GM18526 (cell line): ENCODE results near the gene EML3.
A peak's percentile ranks its signal among the peaks of the same experiment; 100 is the strongest.

Experiments
- POLR2A ChIP-seq: IDR thresholded peaks from 3 replicates; pipeline ENCODE4 v1.6.1; 2011; ENCODE audit not compliant: insufficient read length; ENCODE audit errors: extremely low read depth

The EML3 gene, protein sequence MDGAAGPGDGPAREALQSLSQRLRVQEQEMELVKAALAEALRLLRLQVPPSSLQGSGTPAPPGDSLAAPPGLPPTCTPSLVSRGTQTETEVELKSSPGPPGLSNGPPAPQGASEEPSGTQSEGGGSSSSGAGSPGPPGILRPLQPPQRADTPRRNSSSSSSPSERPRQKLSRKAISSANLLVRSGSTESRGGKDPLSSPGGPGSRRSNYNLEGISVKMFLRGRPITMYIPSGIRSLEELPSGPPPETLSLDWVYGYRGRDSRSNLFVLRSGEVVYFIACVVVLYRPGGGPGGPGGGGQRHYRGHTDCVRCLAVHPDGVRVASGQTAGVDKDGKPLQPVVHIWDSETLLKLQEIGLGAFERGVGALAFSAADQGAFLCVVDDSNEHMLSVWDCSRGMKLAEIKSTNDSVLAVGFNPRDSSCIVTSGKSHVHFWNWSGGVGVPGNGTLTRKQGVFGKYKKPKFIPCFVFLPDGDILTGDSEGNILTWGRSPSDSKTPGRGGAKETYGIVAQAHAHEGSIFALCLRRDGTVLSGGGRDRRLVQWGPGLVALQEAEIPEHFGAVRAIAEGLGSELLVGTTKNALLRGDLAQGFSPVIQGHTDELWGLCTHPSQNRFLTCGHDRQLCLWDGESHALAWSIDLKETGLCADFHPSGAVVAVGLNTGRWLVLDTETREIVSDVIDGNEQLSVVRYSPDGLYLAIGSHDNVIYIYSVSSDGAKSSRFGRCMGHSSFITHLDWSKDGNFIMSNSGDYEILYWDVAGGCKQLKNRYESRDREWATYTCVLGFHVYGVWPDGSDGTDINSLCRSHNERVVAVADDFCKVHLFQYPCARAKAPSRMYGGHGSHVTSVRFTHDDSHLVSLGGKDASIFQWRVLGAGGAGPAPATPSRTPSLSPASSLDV

DNA sequence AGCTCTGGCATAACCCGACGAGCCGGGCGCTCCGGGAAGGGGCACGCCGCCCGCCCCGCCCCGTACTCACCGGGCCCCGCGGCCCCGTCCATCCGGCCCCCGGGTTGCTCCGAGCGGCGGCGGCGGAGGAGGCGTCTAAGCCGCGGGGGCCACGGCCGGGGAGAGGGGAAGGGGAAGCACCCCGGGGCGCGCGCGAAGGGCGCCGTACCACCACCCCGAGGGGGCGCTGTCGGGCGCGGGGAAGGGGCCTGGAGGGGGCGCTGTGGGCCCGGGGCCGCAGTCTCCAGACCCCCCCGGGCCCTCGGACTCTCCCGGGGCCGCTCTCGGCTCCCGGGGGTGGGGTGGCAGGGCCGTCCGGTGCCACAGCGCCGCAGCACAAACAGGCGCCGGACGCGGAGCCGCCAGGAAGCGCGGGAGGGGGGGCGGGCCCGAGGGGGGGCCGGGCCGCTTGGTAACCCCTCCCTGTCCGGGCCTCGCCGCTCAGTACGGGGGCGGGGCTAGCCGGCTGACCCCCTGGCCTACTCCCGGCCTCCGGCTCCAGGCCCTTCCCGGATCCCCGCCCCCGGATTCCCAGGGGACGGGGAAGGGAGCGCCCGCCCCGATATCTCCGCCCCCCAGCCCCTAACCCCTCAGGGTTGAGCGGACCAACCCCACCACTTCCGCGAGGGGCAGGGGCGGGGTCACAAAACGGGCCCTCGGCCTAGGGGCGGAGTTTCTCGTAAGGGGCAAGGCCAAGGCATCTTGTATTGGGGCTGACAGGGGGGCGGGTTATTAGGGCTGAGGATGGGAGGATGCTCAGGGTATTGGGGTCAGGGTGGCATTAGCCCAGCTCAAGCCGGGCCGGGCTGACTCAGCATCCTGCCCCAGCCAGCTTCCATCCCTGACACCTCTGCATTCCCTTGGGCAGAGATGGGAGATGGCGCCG, at the start of gene EML3, which contains the start of gene ROM1:
TSS of gene EML3 (minus strand) at position 410 of the 925 bp plus-strand sequence. CDS start at position 92, 318 bp downstream.
TSS of gene ROM1 (plus strand) at position 892 of the 925 bp plus-strand sequence. CDS start at position 917, 25 bp downstream.
- TF ChIP-seq POLR2A, result no peak

DNA sequence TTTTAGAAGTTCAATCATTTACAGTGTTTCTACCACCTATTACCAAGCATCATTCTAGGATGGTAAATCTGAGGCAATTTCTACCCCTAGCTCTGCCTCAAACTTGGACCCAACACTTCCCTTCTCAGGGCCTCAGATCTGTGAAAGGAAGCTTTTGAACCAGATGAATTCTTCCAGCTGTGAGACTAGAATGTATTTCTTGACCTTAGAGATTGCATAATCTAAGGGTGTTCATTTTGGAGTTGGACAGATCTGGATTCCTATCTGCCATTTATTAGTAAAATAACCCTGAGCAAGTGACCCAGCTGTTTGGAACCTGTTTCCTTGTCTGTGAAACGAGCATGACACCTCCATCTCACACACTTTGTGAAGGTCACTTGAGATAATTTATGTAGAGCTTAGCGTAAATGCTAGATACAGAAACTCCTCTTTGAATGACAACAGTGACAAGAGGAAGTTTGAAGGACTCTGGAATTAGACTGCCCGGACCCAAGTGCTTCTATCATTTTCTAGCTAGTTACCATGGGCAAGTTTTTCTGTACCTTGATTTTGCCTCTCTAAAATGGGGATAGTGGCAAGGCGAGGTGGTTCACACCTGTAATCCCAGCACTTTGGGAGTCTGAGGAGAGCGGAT, 44.3 kb upstream of the EML3 start:
- TF ChIP-seq POLR2A, result no peak

DNA sequence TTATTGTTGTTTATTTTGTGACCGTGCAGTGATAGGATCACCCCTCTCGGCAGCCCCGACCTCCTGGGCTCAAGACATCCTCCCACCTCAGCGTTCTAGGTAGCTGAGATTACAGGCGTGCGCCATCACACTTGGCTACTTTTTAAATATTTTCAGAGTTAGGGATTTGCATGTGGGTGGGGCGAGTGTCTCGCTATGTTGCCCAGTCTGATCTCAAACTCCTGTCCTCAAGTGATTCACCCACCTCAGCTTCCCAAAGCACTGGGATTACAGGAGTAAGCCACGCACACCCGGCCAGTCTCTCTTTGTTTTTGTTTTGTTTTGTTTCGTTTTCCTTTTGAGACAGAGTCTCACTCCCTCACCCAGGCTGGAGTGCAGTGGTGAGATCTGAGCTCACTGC, 41.7 kb upstream of the EML3 start:
- no peak for TF ChIP-seq POLR2A

DNA sequence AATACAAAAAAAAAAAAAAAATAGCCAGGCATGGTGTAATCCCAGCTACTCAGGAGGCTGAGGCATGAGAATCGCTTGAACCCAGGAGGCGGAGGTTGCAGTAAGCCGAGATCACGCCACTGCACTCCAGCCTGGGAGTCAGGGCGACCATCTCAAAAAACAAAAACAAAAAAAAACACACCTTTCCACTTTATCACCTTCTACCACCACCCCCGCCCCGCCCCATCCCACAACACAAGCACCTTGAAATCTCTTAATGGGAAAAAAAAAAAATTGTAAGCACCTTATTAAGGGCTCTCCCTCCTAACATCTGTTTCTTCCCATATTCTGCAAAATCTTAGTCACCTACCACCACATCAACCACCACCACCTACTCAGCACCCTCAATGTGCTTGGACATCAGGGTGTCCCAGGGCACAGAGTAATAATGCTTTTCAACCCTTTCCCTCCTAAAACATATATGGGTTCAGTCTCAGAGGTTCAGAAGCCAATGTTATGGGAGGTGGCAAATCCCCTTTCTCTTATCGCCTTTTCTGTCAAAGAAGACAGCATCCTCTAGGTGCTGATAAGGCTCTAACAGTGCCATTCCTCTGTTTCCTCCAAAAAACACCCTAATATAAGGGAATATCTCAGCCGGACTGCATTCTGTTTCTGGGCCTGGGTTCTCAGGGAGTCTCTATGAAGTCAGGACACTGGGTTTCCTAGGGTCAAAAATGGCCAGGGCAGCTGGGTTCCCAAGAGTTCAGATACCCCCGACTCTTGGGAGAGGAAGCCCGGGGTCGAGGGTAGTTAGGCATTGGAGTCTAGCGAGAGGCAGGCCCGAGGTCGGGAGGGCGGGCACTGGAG, 39.8 kb upstream of the EML3 start:
- no peak for TF ChIP-seq POLR2A

DNA sequence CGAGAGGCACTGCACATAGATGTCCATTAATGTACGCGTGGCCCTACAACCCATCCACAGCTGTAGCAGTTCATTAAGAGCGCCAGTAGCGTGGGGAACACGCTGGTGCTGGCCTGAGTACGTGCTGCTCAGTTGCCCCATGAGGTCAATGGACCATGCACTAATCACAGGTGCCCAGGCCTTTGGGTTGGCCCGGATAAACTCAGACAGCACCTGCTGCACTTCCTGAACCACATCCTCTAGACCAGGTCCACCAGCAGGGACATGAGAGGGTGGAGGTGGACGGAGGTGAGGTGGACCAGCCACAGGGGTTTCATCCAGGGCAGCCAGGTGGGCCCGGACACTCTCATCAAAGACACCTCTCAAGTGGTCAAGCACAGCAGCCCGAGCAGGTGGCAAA, 36.9 kb upstream of the EML3 start:
- TF ChIP-seq POLR2A, result no peak

DNA sequence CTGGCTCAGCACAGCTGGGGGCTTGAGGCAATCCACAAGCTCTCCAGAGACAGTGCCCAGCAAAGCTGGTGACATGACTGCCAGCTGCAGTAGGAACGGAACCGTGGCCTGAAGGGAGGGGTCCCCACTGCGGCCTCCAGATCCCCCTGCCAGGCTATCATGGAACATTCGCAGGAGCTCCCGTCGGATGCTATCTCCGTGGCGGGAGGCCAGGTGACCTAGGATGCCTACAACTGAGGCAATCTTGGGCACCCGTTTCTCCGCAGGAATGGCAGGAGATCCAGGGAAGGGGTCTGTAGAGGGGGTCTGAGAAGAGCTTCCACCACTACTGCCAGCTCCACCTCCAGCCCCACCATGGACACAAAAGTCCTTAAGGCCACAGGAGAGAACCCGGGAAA, 36.4 kb upstream of the EML3 start:
- no peak for TF ChIP-seq POLR2A

DNA sequence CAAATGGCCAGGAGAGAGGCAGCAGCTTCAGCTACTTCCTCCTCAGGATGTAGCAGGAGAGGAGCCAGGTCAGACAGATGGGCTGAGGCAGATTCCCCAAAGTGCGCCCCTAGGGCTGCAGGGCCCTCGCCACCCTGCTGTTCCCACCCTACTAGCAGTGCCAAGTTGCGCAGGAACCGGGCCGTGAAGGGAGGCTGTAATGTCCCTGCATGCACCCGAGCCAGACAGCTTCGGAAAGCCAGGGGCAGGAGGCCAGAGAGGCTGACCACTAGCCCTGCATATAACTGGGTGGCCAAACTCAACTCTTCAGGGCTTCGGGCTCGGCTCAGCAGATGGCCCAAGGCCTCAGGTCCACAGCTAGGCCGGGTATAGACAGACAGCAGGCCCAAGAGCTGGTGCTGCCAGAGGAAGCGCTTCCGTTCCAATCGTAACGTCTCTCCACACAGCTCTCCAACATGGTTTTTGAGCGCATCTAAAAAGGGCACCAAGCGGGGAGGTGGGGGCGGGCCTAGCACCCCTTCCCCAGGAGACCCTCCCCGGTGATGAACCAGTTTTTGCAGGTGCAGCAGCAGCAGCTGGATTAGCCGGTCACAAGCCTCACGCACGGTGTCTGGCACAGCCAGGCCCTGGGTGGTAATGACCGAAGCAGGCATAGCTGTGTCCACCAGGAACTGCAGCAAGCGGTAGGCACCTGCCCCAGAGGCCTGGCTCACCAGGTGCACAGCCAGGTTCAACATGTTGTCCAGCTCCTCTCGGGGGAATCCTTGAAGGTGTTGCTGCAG, 35.8 kb upstream of the EML3 start:
- no peak for TF ChIP-seq POLR2A

DNA sequence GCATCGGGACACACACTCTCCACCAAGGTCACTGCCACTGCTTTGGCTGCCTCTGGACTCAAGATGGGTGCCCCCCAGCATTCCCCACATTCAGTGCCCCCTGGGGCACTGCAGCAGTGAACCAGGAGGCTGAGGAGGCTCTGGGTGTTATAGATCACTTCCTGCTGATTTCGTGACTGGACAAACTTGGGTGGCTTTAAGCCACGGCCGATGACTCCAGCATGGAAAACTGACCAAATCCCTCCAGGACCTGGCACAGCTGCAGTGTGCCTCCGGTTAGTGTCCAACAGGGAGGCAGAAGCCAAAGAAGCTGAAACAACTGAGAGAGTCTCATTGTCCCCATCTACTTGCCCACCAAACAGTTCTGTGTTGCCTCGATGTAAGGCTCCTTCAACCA, 35.0 kb upstream of the EML3 start:
- no peak for TF ChIP-seq POLR2A

DNA sequence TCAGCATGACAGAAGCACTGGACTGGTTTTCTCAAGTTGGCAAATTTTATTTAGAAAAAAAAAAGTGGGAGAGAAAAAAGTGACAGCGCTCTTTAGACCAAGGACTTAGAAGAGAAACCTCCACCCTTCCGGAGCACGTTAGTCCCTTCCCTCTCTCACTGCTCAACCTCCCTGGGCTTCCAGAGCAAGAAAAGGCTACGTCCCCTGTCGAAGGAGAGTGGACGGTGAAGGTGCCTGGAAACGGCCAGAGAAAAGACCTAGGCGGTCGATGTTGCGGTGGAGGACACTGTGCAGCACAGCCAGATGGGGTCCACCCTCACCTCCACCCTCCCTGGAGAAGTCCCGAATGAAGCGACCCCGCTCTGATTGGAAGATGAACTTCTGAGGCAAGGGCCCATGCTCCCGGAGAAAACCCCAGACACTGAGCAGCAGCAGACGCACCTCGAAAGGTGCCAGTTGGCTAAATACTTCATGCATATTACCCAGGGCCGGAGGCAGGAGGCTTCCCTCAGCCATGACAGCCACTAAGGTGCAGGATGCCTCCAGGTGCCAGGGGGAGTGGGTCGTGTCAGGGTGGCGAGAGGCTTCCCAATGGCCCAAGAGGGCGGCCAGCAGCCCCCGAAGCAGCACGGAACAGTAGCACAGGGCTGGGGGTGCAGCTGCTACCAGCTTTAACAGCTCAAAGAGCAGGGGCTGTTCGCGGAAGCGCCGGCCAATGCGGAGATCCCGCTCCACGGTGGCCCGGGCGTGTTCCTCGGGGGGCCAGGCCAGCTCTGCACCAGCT, 34.4 kb upstream of the EML3 start:
- no peak for TF ChIP-seq POLR2A

DNA sequence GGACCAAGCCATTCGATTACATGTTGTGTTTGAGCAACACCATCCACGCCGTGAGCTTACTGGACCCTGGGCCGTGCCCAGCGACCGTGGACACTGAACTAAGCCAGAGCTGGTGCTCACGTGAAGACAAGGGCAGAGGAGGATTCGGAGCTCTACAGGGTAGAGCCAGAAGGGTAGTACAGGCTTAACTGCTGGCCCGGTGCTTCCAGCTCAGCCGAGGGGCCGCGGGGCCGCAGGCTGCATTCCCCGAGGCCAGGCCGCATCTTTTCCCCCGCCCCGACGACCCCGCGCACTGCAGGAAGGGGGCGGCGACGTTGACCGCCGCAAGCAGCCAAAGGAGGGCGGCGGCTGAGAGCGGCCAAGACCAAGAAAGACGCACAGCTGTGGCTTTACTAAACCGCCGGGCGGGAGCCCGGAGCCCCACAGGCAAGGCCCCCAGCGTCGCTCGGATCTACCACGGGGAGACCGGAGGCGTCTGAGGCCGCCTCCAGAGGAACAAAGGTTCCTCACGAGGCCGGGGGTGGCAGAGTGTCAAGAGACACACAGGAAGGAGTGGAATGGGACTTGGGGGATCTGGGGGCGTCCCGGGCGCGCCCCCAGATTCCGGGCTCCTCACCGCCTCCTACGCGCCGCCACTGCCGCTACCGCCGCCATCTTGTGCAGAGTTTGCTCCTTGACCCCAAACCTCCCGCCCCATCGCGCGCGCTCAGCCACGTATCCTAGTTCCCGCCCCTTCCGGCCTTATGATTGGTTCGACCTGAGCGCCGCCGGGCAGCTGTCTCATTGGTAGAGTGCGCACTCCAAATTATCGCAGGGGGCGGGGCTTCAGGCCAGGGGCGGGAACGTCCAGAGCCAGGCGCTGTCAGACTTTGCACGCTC, 33.6 kb upstream of the EML3 start, which contains the start of gene GANAB:
TSS of gene GANAB (minus strand) at position 668 of the 879 bp plus-strand sequence. CDS start at position 654, 14 bp downstream.
- TF ChIP-seq POLR2A, result peak; percentile 90

DNA sequence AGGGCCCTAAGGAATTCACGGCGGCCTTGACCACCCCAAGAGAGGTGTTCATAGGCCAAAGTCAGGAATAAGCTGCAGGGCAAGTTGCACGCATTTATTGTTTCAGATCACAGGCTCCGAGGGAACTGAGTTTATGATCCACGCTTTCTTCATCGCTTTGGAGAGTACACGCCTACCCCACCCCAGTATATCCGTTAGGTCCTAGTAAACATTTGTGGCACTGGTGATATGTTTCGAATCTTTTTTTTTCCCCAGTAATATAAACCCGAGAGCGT, 33.0 kb upstream of the EML3 start:
- no peak for TF ChIP-seq POLR2A
